Measurements from ENCODE around the gene ATP8B4.

Gene ATP8B4

DNA sequence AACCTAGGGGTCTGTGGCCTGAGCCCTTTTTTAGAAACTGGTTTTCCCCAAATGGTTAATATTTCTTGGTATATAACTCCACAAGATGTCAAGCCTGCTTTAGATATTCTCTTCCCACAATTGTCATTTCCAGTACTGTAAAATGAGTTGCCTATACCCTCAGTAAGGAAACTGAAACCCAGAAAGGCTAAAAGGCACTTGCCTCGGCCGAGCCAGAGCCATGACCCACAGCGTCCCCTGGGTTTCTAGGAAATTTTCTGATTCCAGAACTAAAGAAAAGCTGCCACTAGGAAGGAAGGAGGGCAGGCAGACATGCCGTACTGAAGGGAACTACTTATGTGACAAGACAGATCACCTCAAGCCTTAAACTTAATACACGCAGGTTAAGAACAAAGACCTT lies 59.1 kb downstream of the ATP8B4 start:
- DNase-seq: no peak

DNA sequence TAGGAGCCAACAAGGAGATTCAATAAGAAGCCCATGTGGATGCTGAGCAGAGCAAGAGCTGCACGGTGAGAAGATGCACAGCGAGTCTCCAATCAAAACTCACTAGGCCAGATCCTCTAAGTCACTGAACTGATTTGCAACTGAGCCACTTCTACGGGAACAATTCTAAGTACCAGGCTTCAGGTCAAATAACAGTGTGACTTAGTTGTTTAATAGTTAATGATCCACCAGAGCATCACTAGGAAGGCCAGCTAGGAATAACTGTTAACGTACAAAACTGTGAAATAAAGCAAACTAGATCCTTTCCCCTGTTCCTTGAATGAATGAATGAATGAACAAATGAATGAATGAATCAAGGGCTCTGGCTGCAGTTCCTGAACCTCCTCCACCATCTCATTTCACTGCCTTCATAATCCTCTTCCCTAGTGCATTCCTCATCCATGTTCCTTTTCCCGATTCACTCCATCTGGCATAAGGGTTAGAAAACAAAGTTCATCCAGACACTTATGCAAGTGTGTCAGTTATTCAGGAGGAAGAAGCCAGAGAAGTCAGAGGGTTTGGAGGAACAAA lies 59.7 kb downstream of the ATP8B4 start:
- DNase-seq: no peak

DNA sequence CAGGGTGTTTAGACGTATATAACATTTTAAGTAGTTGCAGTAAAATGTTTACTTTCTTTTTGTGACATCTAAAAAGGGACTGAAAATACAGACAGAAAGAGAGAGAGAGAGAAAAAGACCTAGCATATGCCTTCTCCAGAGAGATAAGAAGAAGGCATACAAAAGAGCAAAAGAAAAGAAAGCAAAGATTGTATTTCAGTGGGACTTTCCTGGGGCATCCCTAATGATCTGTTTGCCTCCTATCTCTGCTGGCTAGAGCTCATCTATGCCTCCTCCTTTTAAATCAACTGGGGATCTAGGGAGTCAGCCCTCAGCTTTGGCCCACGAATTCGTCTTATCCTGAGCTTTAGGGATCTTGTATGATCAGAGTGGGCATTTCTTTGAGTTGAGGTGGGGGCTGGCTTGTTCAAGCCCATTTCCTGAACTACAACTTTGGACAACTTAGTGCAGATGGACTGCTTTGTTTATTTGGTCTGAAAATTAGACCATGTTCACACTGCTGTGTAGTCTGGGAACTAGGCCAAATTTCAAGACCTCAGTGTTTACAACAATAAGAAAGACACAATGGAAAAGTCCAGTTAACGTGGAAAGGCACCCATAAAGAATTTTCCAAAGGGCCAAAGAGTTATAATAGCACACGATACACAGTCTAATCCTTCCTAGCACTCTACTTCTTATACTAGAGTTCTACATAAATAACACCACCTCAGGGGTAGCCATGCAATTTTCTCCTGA lies 61.0 kb downstream of the ATP8B4 start:
- DNase-seq: no peak

DNA sequence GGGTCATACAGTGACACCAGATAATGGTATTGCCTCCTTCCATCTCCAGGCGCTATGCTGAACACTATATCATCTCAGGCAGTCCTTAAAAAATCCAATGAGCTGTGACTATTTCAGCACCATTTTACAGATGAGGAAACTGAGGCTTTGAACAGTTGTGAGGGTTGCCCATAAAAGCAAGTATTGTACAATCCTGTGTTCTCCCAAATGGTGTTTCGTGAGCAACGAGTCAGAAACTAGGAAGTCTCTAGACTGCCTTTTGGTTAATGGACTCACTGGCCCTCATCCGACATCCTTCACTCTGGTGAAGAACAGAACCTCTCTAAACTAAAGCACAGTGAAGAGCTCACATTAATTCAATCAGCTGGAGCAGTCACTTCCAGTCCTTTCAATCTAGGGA lies 61.8 kb downstream of the ATP8B4 start:
- no peak for DNase-seq

DNA sequence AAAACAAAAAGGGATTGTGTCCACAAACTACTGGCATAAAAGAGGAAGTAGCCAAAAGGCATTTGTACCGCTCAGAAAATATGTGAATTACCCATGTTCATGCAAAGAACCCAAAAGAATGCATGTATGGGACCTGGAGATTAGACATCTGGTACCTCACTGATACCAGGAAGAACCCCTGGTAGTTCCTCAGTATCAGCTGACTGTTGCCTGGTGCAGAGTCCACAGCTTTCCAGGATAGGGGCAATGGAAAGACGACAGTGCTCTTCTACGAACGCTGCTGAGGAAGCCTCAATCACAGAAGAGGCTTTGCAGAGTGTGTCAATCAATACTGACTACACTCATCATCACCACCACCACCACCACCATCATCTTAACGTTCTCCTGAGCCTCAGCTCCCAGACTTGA lies 63.3 kb downstream of the ATP8B4 start:
- DNase-seq: no peak

DNA sequence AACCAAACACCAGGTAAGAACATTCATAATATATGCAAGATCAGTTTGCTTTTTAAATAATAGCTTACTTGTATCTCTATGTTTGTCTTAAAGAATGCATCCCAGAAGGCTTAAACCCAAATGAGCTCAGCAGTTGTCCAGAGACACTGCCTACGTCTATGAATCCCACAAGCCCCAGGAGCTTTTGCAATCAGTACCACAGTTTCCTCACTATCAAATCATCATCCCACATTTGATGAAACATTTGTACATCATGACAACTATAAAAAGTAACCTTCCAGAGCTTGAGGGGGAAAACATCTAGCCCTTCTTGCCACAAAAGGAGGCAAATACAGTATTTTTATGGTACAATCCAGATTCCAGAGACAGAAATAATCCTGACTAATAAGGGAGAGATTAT lies 63.7 kb downstream of the ATP8B4 start:
- DNase-seq: no peak

DNA sequence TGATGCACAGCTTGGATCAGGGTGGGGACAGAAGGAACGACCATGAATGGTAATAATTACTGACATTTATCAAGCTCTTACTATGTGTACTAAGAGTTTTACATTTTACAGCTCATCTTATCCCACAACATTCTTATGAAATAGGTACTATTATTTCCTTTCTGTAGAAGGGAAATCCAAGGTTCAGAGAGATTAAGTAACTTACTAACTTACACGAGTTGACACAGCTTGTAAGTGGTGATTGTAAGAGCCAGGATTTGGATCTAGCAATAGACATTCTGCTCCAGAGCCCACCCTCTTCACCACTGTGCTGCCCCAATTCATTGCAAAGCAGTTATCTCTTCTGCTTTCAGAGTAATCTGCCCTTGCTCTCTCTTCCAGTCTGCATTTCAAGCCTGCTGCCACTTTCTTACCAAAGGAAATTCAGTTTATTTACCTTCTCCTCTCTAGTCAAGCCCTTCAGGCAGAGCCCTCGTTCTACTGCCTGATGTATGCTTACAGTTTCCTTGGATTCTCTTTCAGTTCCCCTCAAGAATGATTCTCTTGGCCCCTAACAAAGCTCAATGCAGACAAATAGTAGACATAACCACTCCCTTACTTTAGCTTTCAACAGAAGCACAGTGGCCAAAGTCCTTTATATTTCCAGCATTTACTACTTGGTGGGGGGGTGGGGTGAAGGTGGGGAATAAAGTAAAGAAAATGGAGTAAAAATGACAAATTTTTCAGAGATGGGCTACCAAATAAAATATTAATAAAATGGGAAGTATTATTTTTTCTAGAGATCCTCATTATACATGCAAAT lies 65.8 kb downstream of the ATP8B4 start:
- no peak for DNase-seq

DNA sequence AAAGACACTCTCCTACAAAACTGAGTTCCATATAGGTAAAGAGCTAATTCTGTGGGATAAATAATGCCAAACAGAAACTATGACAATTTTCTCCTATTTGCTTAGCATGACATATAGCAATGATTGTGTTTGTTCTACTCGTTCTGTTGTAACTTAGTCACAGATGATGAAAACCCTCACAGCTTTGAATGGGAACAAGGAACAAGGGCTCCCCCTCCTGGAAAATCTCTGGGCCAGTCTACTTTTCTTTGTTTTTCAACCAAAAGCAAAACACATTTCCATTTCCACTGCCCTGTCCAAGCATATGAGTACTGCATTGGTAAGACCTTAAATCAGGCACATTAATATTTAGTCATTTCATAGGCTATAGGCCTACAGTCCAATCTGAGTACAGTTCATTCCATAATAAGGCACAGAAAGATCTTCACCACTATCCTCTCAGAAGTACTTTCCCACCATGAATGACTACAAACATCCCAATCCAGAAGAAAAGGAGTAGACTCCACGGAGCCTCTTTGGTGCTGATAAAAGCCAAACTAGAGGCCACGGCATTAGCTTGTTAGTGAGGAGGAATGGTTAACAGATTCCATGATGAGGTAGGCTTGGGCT lies 67.1 kb downstream of the ATP8B4 start:
- DNase-seq: peak; percentile 19 to 30

DNA sequence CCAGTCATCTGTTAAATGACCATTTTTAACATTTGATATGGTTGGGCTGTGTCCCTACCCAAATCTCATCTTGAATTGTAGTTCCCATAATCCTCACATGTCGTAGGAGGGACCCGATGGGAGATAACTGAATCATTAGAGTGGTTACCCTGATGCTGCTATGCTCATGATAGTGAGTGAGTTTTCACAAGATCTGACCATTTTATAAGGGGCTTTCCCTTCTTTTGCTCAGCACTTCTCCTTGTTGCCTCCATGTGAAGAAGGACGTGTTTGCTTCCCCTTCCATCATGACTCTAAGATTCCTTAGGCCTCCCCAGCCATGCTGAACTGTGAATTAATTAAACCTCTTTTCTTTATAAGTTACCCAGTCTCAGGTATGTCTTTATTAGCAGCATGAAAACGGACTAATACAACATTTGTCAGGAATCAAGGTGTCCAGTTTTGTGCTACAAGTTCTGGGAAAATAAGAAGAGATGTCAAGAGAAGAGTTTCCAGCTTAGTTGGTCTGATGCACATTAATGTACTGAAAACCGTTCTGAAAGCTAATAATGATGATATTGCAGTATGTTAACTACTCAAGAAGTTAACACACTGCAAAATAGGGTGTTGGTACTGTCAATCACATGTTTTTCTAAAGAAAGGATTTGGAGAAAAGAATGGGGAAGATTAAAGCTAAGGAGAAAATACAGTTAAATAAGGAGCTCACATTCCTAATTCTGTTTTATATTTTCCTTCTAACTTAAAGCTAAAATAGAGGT lies 67.9 kb downstream of the ATP8B4 start:
- no peak for DNase-seq

DNA sequence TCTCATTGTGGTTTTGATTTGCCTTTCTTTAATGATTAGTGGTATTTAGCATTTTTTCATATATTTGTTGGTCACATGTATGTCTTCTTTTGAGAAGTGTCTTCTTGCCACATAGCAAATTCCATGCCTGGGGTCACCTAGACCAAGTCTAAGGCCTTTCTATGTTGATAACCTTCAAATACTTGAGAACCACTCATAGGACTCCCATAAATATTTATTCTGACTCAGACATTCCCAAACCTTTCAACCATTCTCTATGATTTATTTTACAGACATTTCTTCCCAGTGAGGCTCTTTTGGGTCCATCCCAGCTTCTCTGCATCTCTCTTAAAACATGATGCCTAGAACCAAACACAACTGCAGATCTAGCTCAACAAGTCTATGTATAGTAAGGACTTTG lies 69.2 kb downstream of the ATP8B4 start:
- no peak for DNase-seq

DNA sequence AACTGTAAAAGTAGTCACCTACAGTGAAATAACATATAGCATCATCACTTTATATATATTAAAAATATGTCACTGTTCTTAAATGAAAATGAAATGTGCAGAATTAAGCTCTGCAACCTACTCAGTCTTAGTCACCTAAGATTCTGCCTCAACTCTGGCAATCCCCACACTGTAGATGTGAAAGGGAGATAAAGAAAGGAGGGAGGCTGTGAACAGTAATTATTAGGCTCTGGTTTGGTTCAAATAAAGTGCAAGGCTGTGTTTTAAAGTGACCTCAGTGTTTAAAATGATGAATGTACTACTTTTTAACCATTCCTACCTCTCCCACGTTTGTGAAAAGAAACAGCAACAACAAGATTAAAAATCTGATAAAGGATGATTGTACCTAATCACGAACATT lies 72.2 kb downstream of the ATP8B4 start:
- DNase-seq: no peak

DNA sequence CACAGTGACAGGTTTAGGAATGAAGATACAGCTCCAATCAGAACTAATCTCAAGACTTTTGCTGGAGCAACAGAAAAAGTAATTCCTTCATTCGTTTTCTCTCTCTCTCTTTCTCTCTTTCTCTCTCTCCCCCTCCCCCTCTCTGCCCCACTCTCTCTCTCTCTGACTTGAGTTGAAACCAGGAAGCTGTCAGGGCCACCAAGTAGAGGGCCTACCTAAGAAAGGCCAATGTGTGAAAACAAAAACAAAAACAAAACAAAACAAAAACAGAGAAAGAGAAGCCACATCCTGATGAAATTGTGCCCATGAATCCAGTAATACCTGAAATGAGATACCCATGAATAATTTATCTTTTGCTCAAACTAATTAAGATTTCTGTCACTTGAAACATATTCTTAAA lies 72.9 kb downstream of the ATP8B4 start:
- DNase-seq: no peak

DNA sequence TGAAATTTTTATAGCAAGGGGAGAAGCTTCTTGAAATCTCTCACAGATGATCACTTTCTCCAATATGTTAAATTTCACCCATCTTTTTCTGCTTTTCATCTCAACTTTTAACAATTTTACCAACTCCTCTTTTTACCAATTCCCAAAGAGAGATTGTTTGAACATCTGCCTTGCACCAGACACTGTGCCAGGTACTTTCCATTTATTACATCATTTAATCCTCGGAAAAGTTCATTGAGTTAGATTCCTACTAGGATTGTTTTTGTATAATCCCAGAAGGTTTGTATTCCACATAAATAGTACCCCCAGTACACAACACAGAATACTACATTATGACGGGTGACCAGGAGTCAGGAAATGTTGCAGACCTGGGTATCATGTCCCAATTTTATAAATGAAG lies 74.1 kb downstream of the ATP8B4 start:
- no peak for DNase-seq

DNA sequence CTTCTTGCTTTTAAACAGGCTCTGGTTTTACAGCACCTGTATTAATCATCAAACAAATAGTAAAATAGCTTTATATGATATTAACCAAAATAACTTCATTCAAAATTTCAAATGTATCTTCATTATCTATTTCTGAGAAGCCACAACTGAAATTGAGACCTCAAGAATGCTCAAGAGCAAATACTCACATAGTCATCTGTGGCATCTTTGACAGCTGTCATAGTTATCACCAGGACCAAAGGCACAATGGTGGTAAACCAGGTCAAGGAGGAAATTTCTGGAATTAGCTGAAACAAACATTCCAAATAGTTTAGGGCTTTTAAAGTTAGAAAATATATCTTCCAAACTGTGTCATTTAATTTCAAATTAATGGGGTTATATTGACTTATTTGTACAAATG lies 74.6 kb downstream of the ATP8B4 start:
- DNase-seq: no peak

DNA sequence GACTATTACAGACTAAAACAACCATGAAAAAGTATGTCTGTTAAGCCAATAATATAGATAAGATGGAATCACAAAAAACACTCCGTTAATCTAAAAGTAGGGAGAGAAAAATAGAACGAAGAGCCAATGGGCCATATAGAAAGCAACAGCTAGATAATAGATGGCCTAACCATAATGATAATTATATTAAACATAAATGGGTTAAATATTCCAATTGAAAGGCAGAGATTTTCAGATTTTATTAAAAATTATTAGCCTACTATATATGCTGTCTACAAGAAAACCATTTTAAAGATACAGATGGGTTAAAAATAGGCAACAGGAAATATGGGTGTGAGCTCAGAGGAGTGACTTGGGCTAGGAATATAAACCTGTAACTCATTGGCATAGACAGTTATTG lies 76.3 kb downstream of the ATP8B4 start:
- no peak for DNase-seq

DNA sequence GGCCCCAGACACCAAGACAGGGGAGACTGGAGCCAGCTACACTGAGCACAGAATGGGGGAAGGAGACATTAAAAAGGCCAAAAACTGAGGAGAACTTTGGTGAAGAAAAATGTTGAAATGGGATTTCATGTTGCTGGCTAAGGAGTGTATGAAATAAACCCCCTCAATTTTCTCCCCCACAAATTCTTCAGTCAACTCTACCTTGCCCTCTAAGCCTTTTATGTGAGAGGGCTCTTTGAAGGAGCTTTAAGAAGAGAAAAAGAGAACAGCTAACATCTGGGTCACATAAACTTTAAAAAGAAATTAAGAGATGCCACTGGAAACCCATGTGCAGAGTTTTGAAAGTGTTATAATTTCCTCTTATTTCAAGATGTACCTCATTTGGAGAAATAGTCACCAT lies 88.6 kb downstream of the ATP8B4 start:
- DNase-seq: no peak

DNA sequence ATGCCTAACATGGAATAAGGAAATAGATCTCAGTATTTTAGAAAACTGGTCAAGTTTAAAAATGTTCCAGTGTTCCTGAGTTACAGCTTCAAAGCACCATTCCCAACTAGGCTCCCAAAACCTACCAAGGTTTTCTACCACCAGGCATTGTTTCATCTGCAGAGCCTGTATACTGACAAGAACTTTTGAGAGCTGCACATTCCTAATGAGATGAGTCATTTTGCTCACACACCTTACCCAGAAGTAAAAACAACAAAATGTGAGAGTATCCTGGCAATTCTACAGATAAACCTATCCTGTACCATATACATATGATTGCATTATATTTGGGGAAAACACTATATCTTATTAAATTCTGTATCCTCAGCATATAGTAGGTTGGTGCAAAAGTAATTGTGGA lies 90.7 kb downstream of the ATP8B4 start:
- DNase-seq: no peak

DNA sequence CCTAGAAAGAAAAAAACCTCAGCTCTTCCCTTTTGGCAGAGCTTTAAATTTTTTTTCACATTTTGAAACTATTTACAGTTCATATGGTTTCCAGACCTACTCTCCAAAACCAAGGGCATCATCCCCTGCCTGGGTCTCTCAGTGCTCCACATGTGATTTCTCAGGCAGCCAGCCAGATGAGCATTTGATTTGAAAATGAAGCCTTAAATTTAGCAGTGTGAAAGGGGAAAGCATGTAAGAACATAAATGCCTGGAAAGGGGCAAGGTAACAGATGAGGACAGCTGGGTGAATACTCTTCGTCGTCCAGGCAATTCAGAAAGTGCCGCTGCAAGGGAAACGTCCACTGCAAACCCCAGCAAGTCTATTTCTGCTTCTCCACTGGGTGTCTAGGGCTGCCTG lies 94.8 kb downstream of the ATP8B4 start:
- DNase-seq: no peak

DNA sequence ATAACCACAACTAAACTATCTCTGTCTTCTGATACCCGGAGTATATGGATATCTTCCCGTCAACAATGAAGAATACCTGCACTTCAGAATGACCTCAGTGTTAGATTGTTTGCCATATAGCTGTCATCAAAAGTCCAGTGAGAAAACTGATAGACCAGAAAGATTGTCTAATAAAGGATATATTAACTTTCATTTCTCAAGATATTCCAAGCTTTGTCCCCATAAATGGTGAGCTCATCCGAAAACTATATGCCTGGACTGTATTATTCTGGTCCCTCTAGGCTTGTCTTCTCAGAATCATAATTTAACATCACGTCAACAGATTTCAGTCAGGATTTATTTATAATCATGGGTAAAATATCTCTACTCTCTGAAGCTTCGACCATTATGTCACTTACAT lies 100.5 kb downstream of the ATP8B4 start:
- DNase-seq: no peak

DNA sequence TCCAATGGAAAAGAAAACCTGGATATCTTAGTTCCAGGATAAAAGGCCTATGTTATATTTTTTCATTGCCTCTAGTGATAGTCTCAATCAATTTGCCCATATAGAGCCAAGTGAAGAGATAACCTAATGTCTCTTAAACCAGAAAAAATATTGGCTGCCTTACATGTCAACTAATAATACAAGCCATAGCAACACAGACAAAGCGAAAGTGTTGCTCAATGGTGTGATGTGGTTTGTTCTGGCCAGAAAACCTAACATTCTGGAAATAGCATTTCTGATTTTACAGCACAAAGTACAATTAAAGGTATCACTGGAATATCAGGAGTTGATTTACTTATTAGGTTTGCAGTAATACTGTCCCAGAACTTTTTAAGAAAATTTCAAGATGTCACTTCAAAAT lies 101.5 kb downstream of the ATP8B4 start:
- no peak for DNase-seq

DNA sequence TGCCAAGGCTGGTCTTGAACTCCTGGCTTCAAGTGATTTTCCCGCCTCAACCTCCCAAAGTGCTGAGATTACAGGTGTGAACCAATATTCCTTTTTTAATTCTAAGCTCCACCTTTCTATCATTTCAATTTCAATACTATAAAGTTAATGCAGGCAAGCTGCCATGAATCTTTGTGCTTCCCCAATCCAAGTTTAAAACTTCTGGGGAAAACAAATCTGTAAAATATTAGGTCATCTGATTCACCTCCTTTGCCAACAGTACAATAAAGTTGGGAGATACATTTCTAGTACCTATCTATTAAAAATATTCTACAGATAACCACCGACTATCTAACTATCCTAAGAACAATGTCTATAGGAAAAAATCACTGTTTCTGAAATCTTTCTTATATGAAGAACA lies 102.1 kb downstream of the ATP8B4 start:
- no peak for DNase-seq

DNA sequence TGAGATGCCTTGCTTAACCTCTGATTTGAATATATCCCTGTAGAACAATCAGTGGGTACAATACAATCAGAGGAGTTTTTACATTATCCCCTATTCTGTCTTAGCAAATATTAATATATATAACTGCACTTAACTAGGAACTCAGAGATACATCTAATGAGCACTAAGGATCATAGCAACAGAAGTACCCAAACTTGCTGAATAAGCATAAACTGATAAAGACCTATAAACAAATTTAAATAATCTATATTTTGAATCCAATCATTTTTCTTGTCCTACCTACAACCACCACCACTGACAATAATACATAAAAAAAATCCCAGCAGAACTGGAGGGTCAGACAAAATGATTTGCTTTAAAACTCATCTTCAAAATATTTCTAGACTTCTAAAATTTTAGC lies 106.2 kb downstream of the ATP8B4 start:
- no peak for DNase-seq

DNA sequence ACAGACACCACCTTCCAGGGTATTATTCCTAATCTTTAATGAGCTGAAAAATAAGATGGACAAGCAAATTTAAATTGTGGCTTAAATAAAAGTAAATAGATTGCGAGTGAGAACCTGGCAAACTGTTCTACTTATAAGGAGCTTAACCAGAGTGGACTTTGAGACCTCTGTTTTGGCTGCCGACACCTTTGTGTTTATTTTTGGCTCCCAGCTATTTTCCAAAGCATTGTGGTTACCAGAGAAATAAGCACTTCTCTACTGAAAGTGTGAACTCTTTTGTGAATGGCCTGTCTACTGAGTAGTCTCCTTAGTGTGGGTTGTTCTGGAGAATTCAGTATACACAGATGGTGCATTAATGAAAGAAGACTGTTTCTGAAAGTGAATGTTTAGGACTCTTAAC lies 109.4 kb downstream of the ATP8B4 start:
- no peak for DNase-seq
